Measurements from ENCODE around the gene PPM1A. TPM values are rescaled to one million over a fixed set of nuclear protein-coding genes. Genes with fewer than 3 reads are reported as not detected.

PPM1A gene
- total and polyA plus RNA-seq, 2 of the 13 experiments (the other 11 are each of a cell fraction or from before 2014, with no cell fraction given) = 23.3 to 29.8 TPM

DNA sequence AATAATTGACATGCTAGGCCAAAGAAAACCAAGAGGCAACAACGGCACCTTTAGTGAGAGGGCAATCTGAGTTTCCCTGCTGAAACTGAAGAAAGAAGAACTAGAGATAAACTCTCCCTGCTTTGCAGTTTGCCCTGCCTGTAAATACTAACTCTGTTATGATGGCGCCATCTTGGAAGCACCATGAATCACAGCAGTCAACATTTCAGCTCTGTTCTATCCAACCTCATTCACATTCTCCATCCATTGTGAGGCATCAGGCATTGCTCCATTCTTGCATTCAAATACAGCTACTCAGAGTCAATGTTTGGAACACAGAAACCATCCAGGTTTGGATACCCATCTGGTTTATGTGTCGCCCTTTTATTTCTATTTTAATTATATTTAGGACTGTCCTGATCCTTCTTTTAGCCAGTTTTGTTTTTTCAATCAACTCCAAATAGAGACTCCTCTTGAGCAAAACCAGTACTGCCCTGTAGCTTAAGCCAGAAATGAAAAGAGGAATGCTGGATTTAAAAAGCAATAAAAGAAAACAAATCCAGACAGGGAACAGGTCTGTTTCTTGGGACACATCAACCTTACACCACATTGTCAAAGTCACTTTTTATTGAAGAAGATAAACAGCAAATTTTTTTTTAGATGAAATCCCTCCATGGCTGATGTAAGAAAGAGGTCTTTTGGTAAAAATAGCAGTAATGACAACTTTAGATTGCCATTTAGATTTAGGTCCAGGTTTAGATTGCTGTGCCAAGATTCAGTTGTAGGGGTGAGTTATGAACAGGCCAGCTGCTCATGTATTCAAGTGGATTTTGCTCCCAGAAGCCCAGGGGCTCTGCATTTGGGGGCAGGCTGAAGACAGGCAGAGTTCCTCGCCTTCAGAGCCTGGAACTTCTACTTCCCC lies 33.3 kb upstream of the PPM1A start (continued):
- TF ChIP-seq, protein P1, sequence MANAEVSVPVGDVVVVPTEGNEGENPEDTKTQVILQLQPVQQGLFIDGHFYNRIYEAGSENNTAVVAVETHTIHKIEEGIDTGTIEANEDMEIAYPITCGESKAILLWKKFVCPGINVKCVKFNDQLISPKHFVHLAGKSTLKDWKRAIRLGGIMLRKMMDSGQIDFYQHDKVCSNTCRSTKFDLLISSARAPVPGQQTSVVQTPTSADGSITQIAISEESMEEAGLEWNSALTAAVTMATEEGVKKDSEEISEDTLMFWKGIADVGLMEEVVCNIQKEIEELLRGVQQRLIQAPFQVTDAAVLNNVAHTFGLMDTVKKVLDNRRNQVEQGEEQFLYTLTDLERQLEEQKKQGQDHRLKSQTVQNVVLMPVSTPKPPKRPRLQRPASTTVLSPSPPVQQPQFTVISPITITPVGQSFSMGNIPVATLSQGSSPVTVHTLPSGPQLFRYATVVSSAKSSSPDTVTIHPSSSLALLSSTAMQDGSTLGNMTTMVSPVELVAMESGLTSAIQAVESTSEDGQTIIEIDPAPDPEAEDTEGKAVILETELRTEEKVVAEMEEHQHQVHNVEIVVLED (CRISPR knock-in tag; IDR thresholded peaks at IDR 0.05; ENCODE audit: borderline replicate concordance) = no peak
- TF ChIP-seq RXRB (CRISPR knock-in tag; IDR thresholded peaks at IDR 0.05; ENCODE audit: borderline replicate concordance) (no peak), YY1 (IDR thresholded peaks at IDR 0.05; ENCODE audit: insufficient read depth, insufficient replicate concordance, low read depth, low read length) (no peak), ZNF768 (CRISPR knock-in tag; IDR thresholded peaks at IDR 0.05) (no peak), PRMT3 (CRISPR knock-in tag; IDR thresholded peaks at IDR 0.05; ENCODE audit: borderline replicate concordance, low read depth) (no peak)
- TF ChIP-seq, protein P2, sequence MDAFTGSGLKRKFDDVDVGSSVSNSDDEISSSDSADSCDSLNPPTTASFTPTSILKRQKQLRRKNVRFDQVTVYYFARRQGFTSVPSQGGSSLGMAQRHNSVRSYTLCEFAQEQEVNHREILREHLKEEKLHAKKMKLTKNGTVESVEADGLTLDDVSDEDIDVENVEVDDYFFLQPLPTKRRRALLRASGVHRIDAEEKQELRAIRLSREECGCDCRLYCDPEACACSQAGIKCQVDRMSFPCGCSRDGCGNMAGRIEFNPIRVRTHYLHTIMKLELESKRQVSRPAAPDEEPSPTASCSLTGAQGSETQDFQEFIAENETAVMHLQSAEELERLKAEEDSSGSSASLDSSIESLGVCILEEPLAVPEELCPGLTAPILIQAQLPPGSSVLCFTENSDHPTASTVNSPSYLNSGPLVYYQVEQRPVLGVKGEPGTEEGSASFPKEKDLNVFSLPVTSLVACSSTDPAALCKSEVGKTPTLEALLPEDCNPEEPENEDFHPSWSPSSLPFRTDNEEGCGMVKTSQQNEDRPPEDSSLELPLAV (CRISPR knock-in tag; conservative IDR thresholded peaks at IDR 0.05; ENCODE audit: low read depth) = no peak

DNA sequence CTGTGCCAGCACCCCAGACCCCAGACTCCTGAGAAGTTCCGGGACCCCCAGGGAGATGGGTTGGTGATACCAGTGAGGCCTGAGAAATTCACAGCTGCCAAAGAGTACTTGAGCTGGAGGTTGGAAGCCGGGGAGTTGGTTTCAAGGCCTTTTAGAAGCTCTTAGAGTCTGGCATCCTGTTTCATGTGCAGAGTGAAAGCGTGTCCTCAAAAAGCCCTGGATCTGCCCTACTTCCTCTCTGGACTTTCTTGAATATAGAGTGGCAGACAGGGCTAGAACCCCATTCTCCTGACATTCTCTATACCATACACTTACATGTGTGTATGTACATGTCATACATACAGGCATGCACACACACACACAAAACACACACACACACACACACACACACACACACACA lies 31.3 kb upstream of the PPM1A start:
- H3K4me3 ChIP-seq (replicated peaks in 1 of 3; ENCODE audit: insufficient read depth in 1 of 3, low read depth in 2 of 3, low read length in 3 of 3) = no peak overlapping the region
- no peaks in the 10 kb centered on the region for H3K79me2 ChIP-seq (ENCODE audit: insufficient read depth, low read length)
- FAIRE-seq (no peak), DNase-seq (ENCODE audit: low spot score) (no peak), ATAC-seq (no peak)
- H3K4me2 ChIP-seq (ENCODE audit: low read depth, low read length) = no peak overlapping the region
- 50% methylated on average over 2 of the region's 3 CpGs for WGBS (ENCODE audit: low lambda C conversion rate)
- intact Hi-C loops (cut with micrococcal nuclease; ENCODE audit: unreplicated experiment) = no loop called here
- H3K9me3 ChIP-seq (ENCODE audit: low read length) = no peaks in the 10 kb centered on the region
- no peaks in the 10 kb centered on the region for H3K4me1 ChIP-seq (ENCODE audit: insufficient read depth, low read length)
- CTCF ChIA-PET (ENCODE audit: low intra/inter-chr PET ratio, low total read pairs) = no interaction called here
- H4K20me1 ChIP-seq (ENCODE audit: insufficient read depth, low read length) = no peaks in the 10 kb centered on the region
- H3K27me3 ChIP-seq (ENCODE audit: control insufficient read depth in 1 of 2, insufficient read depth in 2 of 2, low read length in 2 of 2) = no peaks in the 10 kb centered on the region
- POLR2A ChIA-PET = no interaction called here
- H3K9ac ChIP-seq (ENCODE audit: insufficient read depth, low read depth, low read length) = no peak overlapping the region
- no peak for TF ChIP-seq TBX3 (IDR thresholded peaks at IDR 0.05; ENCODE audit: borderline replicate concordance)
- no peak for TF ChIP-seq ZNF547 (CRISPR knock-in tag; IDR thresholded peaks at IDR 0.05)
- TF ChIP-seq ZFX (CRISPR knock-in tag; IDR thresholded peaks at IDR 0.05; ENCODE audit: low read depth) = no peak
- no TSS peak for BruUV-seq (replicated peaks)
- no peak overlapping the region for H2AFZ ChIP-seq (ENCODE audit: low read length)
- in situ Hi-C loops (cut with HindIII; ENCODE audit: extremely low pct_ligation_motif_present, low pct_unique_long_range_greater_than_20kb) = no loop called here
- no peak overlapping the region for H3K27ac ChIP-seq (ENCODE audit: extremely low read length, insufficient read depth, low read length)
- no peaks in the 10 kb centered on the region for H3K36me3 ChIP-seq (replicated peaks in 1 of 2; ENCODE audit: control insufficient read depth in 1 of 2, insufficient read depth in 2 of 2, low read length in 2 of 2)
